T-cell (primary cell): Measurements from ENCODE around the gene VAT1. TPM values are rescaled to one million over a fixed set of nuclear protein-coding genes. Genes with fewer than 3 reads are reported as not detected.
A peak's percentile ranks its signal among the peaks of the same experiment; 100 is the strongest.

Experiments used
- ATAC-seq, 4 experiments: fragments of 200-7000 bp in 3 of 4; fragments of 150-1000 bp in 1 of 4; cut with Tn5 transposase; replicated peaks in 1 of 4; 1 replicate in 3 of 4; 2 replicates in 1 of 4; pipeline ENCODE4 v1.10.0; 2021; ENCODE audit warnings: moderate library complexity in 3 of 4, mild to moderate bottlenecking in 2 of 4, moderate number of reproducible peaks in 1 of 4
- CTCF ChIA-PET, 2 donors: fragments of 300-600 bp; sonication (Branson Sonifier 250); formaldehyde crosslinking; loops; one replicate each; lab custom pipeline; 2022; ENCODE audit warnings: antibody characterized with exemption in 2 of 2; lab: Charles Lee
- POLR2A ChIA-PET, 2 donors: fragments of 300-600 bp; sonication (Branson Sonifier 250); formaldehyde crosslinking; loops; one replicate each; lab custom pipeline; 2022; ENCODE audit warnings: antibody characterized with exemption in 2 of 2; lab: Charles Lee
- DNase-seq, 35 experiments: peaks; one replicate each; pipeline versions ENCODE4 v3.0.0 to v3.0.0-alpha.2; 2013 to 2023
- H3K27ac ChIP-seq: one replicate; pipeline ENCODE4 v1.5.1; 2013; ENCODE audit warnings: low read length
- H3K27me3 ChIP-seq, 2 experiments: replicated peaks in 1 of 2; 1 replicate in 1 of 2; 2 replicates in 1 of 2; pipeline versions ENCODE4 v1.6.1 to v1.7.0; 2013; ENCODE audit warnings: low read length in 1 of 2, mixed read lengths in 1 of 2; ENCODE audit not compliant: control insufficient read depth in 2 of 2, insufficient read depth in 2 of 2; ENCODE audit errors: extremely low read depth in 1 of 2
- H3K36me3 ChIP-seq, 2 donors: 1 replicate in 1 of 2; 2 replicates in 1 of 2; pipeline versions ENCODE4 v1.6.1 to v1.7.0; 2013; ENCODE audit warnings: low read length in 1 of 2; ENCODE audit not compliant: control insufficient read depth in 2 of 2, insufficient read depth in 1 of 2; ENCODE audit errors: extremely low read depth in 1 of 2
- H3K4me1 ChIP-seq, 2 experiments: 1 replicate in 1 of 2; 2 replicates in 1 of 2; pipeline versions ENCODE4 v1.6.1 to v1.7.0; 2013; ENCODE audit warnings: low read length in 2 of 2, mixed read lengths in 1 of 2; ENCODE audit not compliant: insufficient read depth in 2 of 2, control insufficient read depth in 1 of 2; ENCODE audit errors: extremely low read depth in 1 of 2
- H3K4me3 ChIP-seq, 2 donors: 1 replicate in 1 of 2; 2 replicates in 1 of 2; pipeline versions ENCODE4 v1.5.1 to v1.7.0; 2013; ENCODE audit warnings: mild to moderate bottlenecking in 2 of 2, low read length in 1 of 2, moderate library complexity in 1 of 2; ENCODE audit not compliant: control insufficient read depth in 1 of 2; ENCODE audit errors: extremely low read depth in 1 of 2
- H3K9me3 ChIP-seq: 2 replicates; pipeline ENCODE4 v1.7.0; 2013
- H3K27ac Mint-ChIP-seq, 2 donors: one replicate each; pipeline ENCODE4 v1.8.0; 2020 to 2021; ENCODE audit warnings: mild to moderate bottlenecking in 2 of 2, mixed read lengths in 2 of 2
- H3K27me3 Mint-ChIP-seq, 2 donors: one replicate each; pipeline ENCODE4 v1.8.0; 2021 to 2022; ENCODE audit warnings: mixed read lengths in 2 of 2
- H3K36me3 Mint-ChIP-seq: one replicate; pipeline ENCODE4 v1.8.0; 2021; ENCODE audit warnings: mixed read lengths
- H3K4me1 Mint-ChIP-seq, 3 donors: one replicate each; pipeline ENCODE4 v1.8.0; 2020 to 2022; ENCODE audit warnings: mixed read lengths in 3 of 3, mild to moderate bottlenecking in 1 of 3
- H3K4me3 Mint-ChIP-seq, 3 donors: one replicate each; pipeline ENCODE4 v1.8.0; 2020 to 2022; ENCODE audit warnings: mild to moderate bottlenecking in 3 of 3, mixed read lengths in 3 of 3, moderate library complexity in 3 of 3
- H3K9me3 Mint-ChIP-seq, 3 donors: one replicate each; pipeline ENCODE4 v1.8.0; 2020 to 2022; ENCODE audit warnings: mixed read lengths in 3 of 3
- WGBS: methylation state at CpG from one replicate; pipeline ENCODE4 v1.1.5; 2013; ENCODE audit warnings: missing lambda C conversion rate; ENCODE audit not compliant: insufficient coverage; 5-methylcytosine and 5-hydroxymethylcytosine counted together
- total RNA-seq, 35 experiments: library from RNA in 6 of 35; stranded (reverse) in 6 of 35; fragments of 120-200 nt in 1 of 35; gene quantifications; one replicate each; pipeline versions ENCODE4 v1.2.1 to v1.2.4 and lab custom pipeline; 2013 to 2026

VAT1 gene
- total RNA-seq (10 to 100 TPM; 26.4 to 62.6 (median 48.5) TPM), total RNA-seq (lab: John Stamatoyannopoulos, UW) (6.1 to 142 (median 27.0) reads per million in 29 experiments)
- total RNA-seq (2013) = 24.8 TPM

DNA sequence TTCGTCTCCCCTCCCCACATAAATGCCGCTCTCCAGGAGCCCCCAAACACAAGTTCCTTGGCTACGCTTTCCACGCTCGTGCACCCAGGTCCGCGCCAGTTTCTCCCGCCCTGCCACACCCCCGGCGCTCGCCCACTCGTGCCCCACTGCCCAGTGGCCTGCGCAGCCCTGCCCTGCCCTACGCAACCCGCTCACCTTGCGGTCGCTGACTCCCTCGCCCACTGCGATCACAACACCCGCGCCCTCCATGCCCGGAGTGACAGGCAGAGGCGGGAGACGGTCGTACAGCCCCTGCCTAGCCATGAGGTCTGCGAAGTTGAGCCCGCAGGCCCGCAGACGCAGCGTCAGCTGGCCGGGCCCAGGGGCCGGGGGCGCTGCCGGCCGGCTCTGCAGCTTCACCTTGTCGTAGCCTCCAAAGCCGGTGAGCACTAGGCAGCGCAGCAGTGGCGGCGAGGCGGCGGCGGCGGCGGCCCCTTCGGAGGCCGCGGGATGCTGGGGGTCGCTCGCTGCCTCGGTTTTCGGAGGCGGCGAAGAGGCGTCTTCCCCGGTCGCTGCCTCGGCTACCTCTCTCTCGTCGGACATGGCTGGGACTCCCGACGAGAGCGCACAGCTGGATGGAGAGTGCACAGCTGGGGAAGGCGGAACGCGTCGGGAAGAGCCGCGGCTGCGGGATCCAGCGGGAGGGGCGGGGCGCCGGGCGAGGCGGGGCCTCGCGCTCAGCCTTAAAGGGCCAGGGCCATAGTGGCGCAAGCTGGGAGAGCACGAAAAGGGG lies at the start of gene VAT1:
VAT1 (minus strand) TSS at position 645 of the 772 bp plus-strand sequence; CDS start at position 582, 63 bp downstream.
- Mint-ChIP-seq H3K27ac (peak within 1 kb of the TSS; percentile 72 to 77), H3K4me1 (peaks cover 36 to 49% (median 48%) of the 10 kb centered on the region in 3 donors), H3K27me3 (no peaks in the 10 kb centered on the region), H3K9me3 (no peaks in the 10 kb centered on the region), H3K36me3 (no peaks in the 10 kb centered on the region), H3K4me3 (peak within 1 kb of the TSS; percentile 82 to 90 (median 86))
- ChIA-PET POLR2A (interaction anchor here (0.6 to 1.1 kb wide), 2 partner anchors 9 to 877 kb away, joined by 3 to 4 read pairs; no protein-coding TSS in a partner anchor), CTCF (interaction anchor here in 1 of 2 donors (0.6 to 1.8 kb wide), 2 partner anchors 15 to 23 kb away, joined by 3 to 10 read pairs; partner anchors contain the start of genes IFI35 and RPL27)
- H3K4me3 ChIP-seq = peak within 1 kb of the TSS; percentile 84
- H3K4me1 ChIP-seq = peaks cover 9 to 65% of the 10 kb centered on the region in 2 experiments
- ATAC-seq (peak; percentile 62 to 66 (median 64)), DNase-seq (peak in 33 of 35 experiments; percentile 22 to 76 (median 49))
- no peaks in the 10 kb centered on the region for H3K9me3 ChIP-seq
- H3K27me3 ChIP-seq = no peaks in the 10 kb centered on the region
- H3K27ac ChIP-seq = no peak within 1 kb of the TSS
- H3K36me3 ChIP-seq = no peaks in the 10 kb centered on the region
- under 1% methylated on average over 77 of the region's 80 CpGs for WGBS

DNA sequence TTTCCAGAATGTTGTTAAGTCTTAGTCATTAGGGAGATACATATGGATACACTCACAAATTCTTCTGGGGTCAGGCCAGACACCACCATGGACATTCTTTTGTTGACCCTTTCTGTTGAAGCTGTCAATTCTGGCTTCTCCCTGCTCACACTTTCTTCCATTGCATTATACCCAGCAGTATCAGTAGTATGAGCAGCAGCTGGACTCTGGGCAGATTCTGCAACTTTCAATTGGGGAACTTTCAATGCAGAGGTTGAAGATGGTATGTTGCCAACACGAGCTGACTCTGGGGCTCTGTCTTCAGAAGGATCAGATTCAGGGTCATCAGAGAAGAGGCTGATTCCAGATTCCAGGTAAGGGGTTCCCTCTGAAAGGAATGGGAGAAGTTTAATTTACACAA lies 48.7 kb upstream of the VAT1 start:
- Histone ChIP-seq H3K27ac (no peak overlapping the region), H3K4me1 (no peaks in the 10 kb centered on the region), H3K36me3 (no peaks in the 10 kb centered on the region), H3K4me3 (no peak overlapping the region), H3K27me3 (no peaks in the 10 kb centered on the region), H3K9me3 (no peaks in the 10 kb centered on the region)
- WGBS = 82% methylated on average over 1 of the region's 1 CpG
- Mint-ChIP-seq H3K4me1 (no peaks in the 10 kb centered on the region), H3K36me3 (no peaks in the 10 kb centered on the region), H3K27ac (no peak overlapping the region), H3K4me3 (no peak overlapping the region), H3K9me3 (no peaks in the 10 kb centered on the region), H3K27me3 (no peaks in the 10 kb centered on the region)
- ChIA-PET POLR2A (no interaction called here), CTCF (no interaction called here)
- ATAC-seq = no peak
- no peak for DNase-seq

DNA sequence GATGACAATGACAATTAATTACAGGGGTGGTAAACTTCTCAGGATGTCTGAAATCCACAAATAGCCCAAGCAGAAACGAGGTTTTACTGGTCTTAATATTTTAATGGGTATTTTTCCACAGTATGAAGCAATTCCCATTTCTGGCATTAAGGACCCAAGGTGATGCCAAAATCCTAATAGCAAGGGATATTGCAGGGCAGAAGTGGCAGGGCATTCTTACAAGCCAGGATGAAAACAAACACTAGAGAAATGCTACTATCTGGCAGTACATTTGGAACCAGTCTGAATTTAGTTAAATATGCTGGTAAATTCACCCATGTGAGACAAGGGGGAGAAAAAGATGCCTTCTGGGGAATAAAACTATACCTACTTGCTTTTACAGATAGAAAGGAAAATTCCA lies 48.1 kb upstream of the VAT1 start:
- Mint-ChIP-seq H3K4me3 (no peak overlapping the region), H3K27me3 (no peaks in the 10 kb centered on the region), H3K36me3 (no peaks in the 10 kb centered on the region), H3K27ac (no peak overlapping the region), H3K9me3 (no peaks in the 10 kb centered on the region), H3K4me1 (no peaks in the 10 kb centered on the region)
- Histone ChIP-seq H3K27me3 (no peaks in the 10 kb centered on the region), H3K27ac (no peak overlapping the region), H3K4me1 (no peaks in the 10 kb centered on the region), H3K9me3 (no peaks in the 10 kb centered on the region), H3K36me3 (no peaks in the 10 kb centered on the region), H3K4me3 (no peak overlapping the region)
- CTCF ChIA-PET = no interaction called here
- ATAC-seq (no peak), DNase-seq (no peak)
- POLR2A ChIA-PET = no interaction called here
- WGBS = no CpG with 5 or more reads among the region's 1 CpG

DNA sequence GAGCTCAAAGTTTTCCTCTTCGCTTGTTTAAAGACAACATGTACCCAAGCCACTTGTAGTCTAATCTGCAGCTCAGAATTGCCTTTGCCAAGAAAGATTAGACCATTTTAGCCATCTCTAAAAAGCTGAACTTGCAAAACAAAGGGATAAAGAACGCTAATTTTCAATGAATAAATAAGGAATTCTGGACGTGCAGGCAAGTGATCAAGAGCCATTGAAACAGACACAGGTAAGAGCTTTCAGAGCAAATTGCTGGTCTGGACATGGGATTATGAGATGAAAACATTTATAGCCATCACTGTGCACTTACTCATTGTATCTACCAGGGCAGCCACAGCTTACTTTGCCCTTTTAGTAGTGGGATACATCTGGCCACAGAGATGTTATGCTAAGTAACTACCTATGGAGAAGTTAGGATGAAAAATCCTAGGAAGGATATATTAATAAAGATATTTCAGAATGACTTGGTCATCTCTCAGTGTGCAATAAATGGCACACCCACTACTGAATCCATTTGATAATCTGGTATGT lies 47.2 kb upstream of the VAT1 start:
- no peak overlapping the region for H3K4me3 ChIP-seq
- H3K4me1 ChIP-seq = no peaks in the 10 kb centered on the region
- 96% methylated on average over 3 of the region's 3 CpGs for WGBS
- no peaks in the 10 kb centered on the region for H3K27me3 ChIP-seq
- H3K4me3 Mint-ChIP-seq = no peak overlapping the region
- no peak overlapping the region for H3K27ac Mint-ChIP-seq
- ATAC-seq (no peak), DNase-seq (no peak)
- no peaks in the 10 kb centered on the region for H3K36me3 Mint-ChIP-seq
- H3K36me3 ChIP-seq = no peaks in the 10 kb centered on the region
- H3K9me3 ChIP-seq = no peaks in the 10 kb centered on the region
- no peaks in the 10 kb centered on the region for H3K27me3 Mint-ChIP-seq
- POLR2A ChIA-PET = no interaction called here
- H3K4me1 Mint-ChIP-seq = no peaks in the 10 kb centered on the region
- H3K27ac ChIP-seq = no peak overlapping the region
- no peaks in the 10 kb centered on the region for H3K9me3 Mint-ChIP-seq
- CTCF ChIA-PET = interaction anchor here in 1 of 2 donors (0.5 kb wide), 1 partner anchor 302 kb away, joined by 6 read pairs; no protein-coding TSS in a partner anchor

DNA sequence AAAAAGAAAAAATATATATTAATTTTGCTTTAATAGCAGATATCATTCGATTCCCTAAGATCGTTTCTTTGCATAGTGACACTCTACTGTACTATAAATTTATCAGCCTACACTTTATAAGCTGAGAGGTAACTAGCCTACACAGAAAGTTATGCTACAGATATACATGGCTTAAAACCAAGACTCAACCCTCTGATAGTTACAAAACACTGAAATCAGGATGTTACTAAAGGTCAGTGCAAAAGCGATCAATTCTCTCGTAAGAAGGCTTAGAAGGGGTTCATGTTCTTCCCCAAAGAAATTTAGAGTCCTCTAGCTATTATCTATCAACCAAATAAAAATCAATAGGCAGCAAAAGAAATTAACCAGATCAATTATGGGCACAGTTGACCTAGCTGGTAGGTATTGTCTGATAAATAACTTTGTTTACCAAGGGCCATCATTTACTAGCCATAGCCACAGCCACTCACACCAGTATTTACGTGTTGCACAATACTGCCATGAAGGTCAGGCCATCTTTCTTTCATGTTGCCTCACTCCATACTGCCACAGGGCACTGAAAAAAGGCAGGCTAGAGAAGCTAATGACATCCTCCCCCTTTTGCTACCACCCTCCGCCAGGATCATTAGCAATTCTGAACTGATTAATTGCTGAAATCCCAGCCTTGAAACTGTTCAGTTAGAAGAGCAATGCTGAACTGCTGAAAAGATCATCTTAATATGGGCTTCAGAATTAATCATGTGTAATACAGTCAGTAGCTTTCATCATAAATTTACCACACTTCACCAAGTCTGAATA lies 46.6 kb upstream of the VAT1 start:
- H3K4me3 Mint-ChIP-seq = no peak overlapping the region
- no peaks in the 10 kb centered on the region for H3K27me3 Mint-ChIP-seq
- no peaks in the 10 kb centered on the region for H3K9me3 ChIP-seq
- H3K27ac ChIP-seq = no peak overlapping the region
- WGBS = 90% methylated on average over 1 of the region's 6 CpGs
- no peak overlapping the region for H3K4me3 ChIP-seq
- no peaks in the 10 kb centered on the region for H3K4me1 ChIP-seq
- H3K36me3 ChIP-seq = no peaks in the 10 kb centered on the region
- ATAC-seq = no peak
- H3K27me3 ChIP-seq = no peaks in the 10 kb centered on the region
- no peaks in the 10 kb centered on the region for H3K4me1 Mint-ChIP-seq
- ChIA-PET POLR2A (interaction anchor here in 1 of 2 donors (0.6 kb wide), 1 partner anchor 344 kb away, joined by 4 read pairs; no protein-coding TSS in a partner anchor), CTCF (interaction anchor here in 1 of 2 donors (0.5 kb wide), 1 partner anchor 302 kb away, joined by 6 read pairs; no protein-coding TSS in a partner anchor)
- H3K9me3 Mint-ChIP-seq = no peaks in the 10 kb centered on the region
- DNase-seq = no peak
- no peaks in the 10 kb centered on the region for H3K36me3 Mint-ChIP-seq
- no peak overlapping the region for H3K27ac Mint-ChIP-seq

DNA sequence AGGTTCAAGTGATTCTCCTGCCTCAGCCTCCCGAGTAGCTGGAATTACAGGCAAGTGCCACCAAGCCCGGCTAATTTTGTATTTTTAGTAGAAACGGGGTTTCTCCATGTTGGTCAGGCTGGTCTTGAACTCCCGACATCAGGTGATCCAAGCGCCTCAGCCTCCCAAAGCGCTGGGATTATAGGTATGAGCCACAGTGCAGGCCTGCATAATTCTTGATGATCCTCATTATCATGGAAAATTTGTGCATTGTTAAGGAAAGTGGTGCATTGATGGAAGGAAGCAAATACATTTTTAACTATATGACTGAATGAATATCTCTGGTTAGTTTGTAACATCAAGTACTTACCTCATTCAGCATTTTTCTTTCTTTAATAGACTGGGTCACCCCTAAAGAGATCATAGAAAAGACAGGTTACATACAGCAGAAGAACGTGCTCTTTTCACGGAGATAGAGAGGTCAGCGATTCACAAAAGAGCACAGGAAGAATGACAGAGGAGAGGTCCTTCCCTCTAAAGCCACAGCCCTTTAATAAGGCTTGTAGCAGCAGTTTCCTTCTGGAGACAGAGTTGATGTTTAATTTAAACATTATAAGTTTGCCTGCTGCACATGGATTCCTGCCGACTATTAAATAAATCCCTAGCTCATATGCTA lies 40.9 kb upstream of the VAT1 start:
- H3K4me3 ChIP-seq = no peak overlapping the region
- no peak overlapping the region for H3K27ac ChIP-seq
- H3K4me1 ChIP-seq = no peaks in the 10 kb centered on the region
- DNase-seq = no peak
- ATAC-seq = no peak
- Mint-ChIP-seq H3K9me3 (no peaks in the 10 kb centered on the region), H3K27ac (no peak overlapping the region), H3K27me3 (no peaks in the 10 kb centered on the region), H3K4me1 (no peaks in the 10 kb centered on the region), H3K4me3 (no peak overlapping the region), H3K36me3 (no peaks in the 10 kb centered on the region)
- 97% methylated on average over 6 of the region's 10 CpGs for WGBS
- CTCF ChIA-PET = no interaction called here
- H3K9me3 ChIP-seq = no peaks in the 10 kb centered on the region
- POLR2A ChIA-PET = no interaction called here
- no peaks in the 10 kb centered on the region for H3K36me3 ChIP-seq
- H3K27me3 ChIP-seq = no peaks in the 10 kb centered on the region
